Heart left ventricle (tissue), 13 donors: ENCODE data around the gene WFDC5.

Experiments used
- POLR2A ChIP-seq, 2 donors: fragments of 450-650 bp; IDR thresholded peaks; one replicate each; pipeline ENCODE4 v1.6.1; 2017; ENCODE audit warnings: antibody characterized with exemption in 2 of 2, mild to moderate bottlenecking in 2 of 2, moderate library complexity in 2 of 2
- TF ChIP-seq, protein P1 (sequence below), 12 donors: fragments of 200-600 bp; sonication (generic) in 4 of 12; IDR thresholded peaks; one replicate each; pipeline versions ENCODE4 v1.5.0 to v1.8.0; 2018 to 2022; ENCODE audit warnings: antibody characterized with exemption in 12 of 12, mild to moderate bottlenecking in 5 of 12
- donor health status: ischemic (EF 13 %, LVEDD 7.1; RV severe dilation, severe dysfunction).
- donor health status: DM: no; HTN: yes; CAD: no.
- donor health status: DM: no; HTN: no; CAD: no.
- donor health status: ischemic (EF 25% LVEDD 6.9; RV normal size, moderate dysfunction).
- donor health status: ischemic (EF 25% LVEDD 5.7; RV mildly dilated, moderate dysfunction).
- donor health status: ischemic (EF 35%, LVEDD 5.7; RV mildly dilated, moderate dysfunction).
- donor health status: nonischemic (EF 11% LVEDD 7.7; RV severe dilation, severe dysfunction).
- donor health status: DM: yes; HTN: yes; CAD: no.
- donor health status: PGD.
- donor health status: ischemic (EF 29% LVEDD 5.4; RV normal size, mild dysfunction).
- donor health status: nonischemic (EF 23%, LVEDD 6.1; RV moderate dilation, normal function).

DNA sequence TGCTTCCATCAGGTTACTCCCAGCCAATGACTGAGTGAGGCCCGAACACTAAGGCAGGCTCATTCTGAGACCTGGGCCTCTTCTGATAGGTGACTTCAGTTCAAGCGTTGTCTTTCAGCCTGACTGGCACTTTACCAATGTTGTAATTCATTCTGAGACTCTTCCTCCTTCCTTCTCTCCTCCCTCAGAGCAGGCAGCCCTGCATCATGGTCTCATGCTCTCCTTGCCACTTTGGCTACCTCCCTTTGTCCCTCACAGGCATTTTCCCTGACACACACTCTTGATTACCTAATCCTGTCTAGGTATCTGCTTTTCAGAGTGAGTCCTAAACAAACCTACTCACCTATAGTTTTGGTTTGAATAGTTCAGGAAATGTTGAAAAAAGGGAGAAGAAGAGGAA is 21.9 kb upstream of the WFDC5 start:
- TF ChIP-seq, protein P1, sequence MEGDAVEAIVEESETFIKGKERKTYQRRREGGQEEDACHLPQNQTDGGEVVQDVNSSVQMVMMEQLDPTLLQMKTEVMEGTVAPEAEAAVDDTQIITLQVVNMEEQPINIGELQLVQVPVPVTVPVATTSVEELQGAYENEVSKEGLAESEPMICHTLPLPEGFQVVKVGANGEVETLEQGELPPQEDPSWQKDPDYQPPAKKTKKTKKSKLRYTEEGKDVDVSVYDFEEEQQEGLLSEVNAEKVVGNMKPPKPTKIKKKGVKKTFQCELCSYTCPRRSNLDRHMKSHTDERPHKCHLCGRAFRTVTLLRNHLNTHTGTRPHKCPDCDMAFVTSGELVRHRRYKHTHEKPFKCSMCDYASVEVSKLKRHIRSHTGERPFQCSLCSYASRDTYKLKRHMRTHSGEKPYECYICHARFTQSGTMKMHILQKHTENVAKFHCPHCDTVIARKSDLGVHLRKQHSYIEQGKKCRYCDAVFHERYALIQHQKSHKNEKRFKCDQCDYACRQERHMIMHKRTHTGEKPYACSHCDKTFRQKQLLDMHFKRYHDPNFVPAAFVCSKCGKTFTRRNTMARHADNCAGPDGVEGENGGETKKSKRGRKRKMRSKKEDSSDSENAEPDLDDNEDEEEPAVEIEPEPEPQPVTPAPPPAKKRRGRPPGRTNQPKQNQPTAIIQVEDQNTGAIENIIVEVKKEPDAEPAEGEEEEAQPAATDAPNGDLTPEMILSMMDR (IDR thresholded peaks at IDR 0.05): no peak
- TF ChIP-seq POLR2A (IDR thresholded peaks at IDR 0.05): no peak
